SK-N-MC (cell line): ENCODE data around the gene SH3BGR.

Experiments used
- DNase-seq: peaks from one replicate; pipeline ENCODE4 v3.0.0-alpha.2; 2011; ENCODE audit warnings: low read depth, low spot score
- H3K27ac ChIP-seq: fragments of 200-600 bp; sonication (generic); 2 replicates; pipeline ENCODE4 v1.5.1; 2016; ENCODE audit warnings: mixed run types
- H3K36me3 ChIP-seq: fragments of 200-600 bp; sonication (generic); 2 replicates; pipeline ENCODE4 v1.6.1; 2017; ENCODE audit warnings: antibody characterized with exemption, low read length, mixed read lengths; ENCODE audit not compliant: insufficient read depth
- H3K4me3 ChIP-seq: fragments of 200-600 bp; sonication (generic); 2 replicates; pipeline ENCODE4 v1.5.1; 2016
- H3K9ac ChIP-seq: fragments of 200-600 bp; sonication (generic); 2 replicates; pipeline ENCODE4 v1.8.0; 2017; ENCODE audit warnings: mixed run types, mixed read lengths; ENCODE audit not compliant: insufficient read length
- H3K9me3 ChIP-seq: fragments of 200-600 bp; sonication (generic); 2 replicates; pipeline ENCODE4 v1.6.1; 2017; ENCODE audit warnings: low read depth, mild to moderate bottlenecking, antibody characterized with exemption, low read length, moderate library complexity, mixed read lengths
- EZH2 ChIP-seq: fragments of 200-600 bp; sonication (generic); IDR thresholded peaks from one replicate; pipeline ENCODE4 v1.6.1; 2017; ENCODE audit warnings: antibody characterized with exemption
- FOXP2 ChIP-seq: optimal IDR thresholded peaks from 2 replicates; pipeline ENCODE3; 2011; ENCODE audit warnings: mild to moderate bottlenecking, moderate library complexity; ENCODE audit not compliant: insufficient read depth; ENCODE audit errors: extremely low read length, control extremely low read depth
- POLR2AphosphoS5 ChIP-seq: IDR thresholded peaks from 2 replicates; pipeline ENCODE4 v1.6.1; 2012; ENCODE audit warnings: mild to moderate bottlenecking, low read depth, low read length, borderline replicate concordance

The SH3BGR gene

DNA sequence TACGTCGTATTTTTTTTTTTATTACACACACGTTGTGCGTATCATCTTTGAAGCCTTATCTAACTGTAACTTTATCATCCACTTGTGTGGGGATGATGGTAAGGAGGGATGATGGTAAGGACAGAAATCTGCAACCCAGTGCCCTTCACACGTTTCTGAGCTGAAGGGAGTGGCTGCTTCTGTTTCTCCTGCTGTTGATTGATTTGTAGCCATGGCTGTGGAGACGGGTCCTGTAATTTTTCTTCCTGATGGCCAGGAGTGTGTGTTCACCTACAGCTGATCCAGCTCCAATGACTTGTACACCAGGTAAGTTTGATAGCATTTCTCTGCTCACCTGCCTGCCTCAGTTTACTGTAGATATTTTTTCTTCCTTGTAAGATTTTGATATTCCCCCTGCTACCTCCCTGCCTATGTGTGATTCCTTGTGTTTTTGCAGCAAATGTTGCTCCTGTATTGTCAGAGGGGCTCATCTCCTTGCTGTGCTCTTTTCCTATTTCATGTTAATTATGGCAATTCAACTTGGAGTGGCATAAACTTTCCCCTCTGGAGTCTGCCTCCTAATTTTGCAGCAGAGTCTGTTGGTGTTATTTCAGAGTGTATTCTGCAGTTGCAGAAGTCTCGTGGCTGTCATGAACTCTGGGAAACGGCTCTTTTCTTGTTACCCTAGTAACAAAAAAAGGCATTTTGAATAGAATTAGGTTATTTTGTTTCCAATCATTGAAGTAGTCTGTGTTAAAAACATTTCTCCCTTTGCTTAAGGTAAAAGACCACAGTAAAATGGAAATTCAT is 64.1 kb downstream of the SH3BGR start:
- DNase-seq: no peak
- Histone ChIP-seq H3K9ac (no peak overlapping the region), H3K9me3 (no peaks in the 10 kb centered on the region), H3K27ac (no peak overlapping the region), H3K4me3 (no peak overlapping the region), H3K36me3 (no peaks in the 10 kb centered on the region)
- TF ChIP-seq EZH2 (no peak), POLR2AphosphoS5 (no peak), FOXP2 (no peak)

- no peak overlapping the region for H3K9ac ChIP-seq
- no peak overlapping the region for H3K27ac ChIP-seq
- H3K4me3 ChIP-seq: no peak overlapping the region
- H3K36me3 ChIP-seq: no peaks in the 10 kb centered on the region
- TF ChIP-seq FOXP2: no peak
- no peak for TF ChIP-seq POLR2AphosphoS5
- TF ChIP-seq EZH2: no peak
- DNase-seq: no peak
- H3K9me3 ChIP-seq: no peaks in the 10 kb centered on the region
These were observed 66.5 kb downstream of the SH3BGR start for GRCh38 chr21:39518055-39518846.

DNA sequence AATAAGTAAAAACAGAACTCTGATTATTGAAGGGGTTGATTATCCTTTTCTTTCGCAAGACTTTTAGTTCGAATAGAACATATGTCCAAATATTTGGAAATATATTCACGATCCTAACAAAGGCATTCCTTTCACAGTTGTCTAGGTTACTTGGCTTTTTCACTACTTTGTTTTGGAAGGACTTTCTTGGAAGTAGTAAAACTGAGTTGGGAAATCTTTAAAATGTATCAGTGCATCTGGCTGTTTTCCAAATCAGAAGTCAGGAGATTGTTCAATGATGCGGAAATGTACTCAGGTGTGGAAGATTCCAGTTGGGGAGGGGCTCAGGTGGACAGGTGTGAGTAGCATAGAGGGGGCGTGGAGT is 67.1 kb downstream of the SH3BGR start:
- Histone ChIP-seq H3K4me3 (no peak overlapping the region), H3K9me3 (no peaks in the 10 kb centered on the region), H3K9ac (no peak overlapping the region), H3K27ac (no peak overlapping the region), H3K36me3 (no peaks in the 10 kb centered on the region)
- TF ChIP-seq EZH2 (no peak), POLR2AphosphoS5 (no peak), FOXP2 (no peak)
- no peak for DNase-seq

GRCh38 chr21:39519835-39520234 is 68.1 kb downstream of the SH3BGR start:
- H3K27ac ChIP-seq: no peak overlapping the region
- H3K9ac ChIP-seq: no peak overlapping the region
- no peak overlapping the region for H3K4me3 ChIP-seq
- H3K9me3 ChIP-seq: no peaks in the 10 kb centered on the region
- TF ChIP-seq FOXP2: no peak
- no peak for TF ChIP-seq POLR2AphosphoS5
- TF ChIP-seq EZH2: no peak
- no peaks in the 10 kb centered on the region for H3K36me3 ChIP-seq
- DNase-seq: no peak

DNA sequence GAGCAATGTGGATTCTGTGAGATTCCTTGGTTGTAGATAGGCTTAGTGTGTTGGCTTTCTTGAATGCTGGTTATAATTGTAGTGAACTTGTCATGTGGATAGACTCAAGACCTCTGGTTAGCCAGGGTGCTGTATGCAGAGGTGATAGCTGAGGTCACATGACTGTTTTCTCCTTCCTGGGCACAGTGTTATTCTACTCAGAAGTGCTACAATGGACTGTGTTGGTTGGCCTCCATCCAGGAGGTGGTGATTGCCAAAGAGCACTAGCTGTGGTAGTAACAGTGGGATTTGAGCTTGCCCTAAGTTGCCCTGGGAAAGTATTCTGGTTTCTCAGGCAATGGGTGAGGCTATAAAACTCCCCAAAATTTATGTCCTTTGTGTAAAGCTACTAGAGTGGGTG is 71.6 kb downstream of the SH3BGR start:
- no peak for DNase-seq
- TF ChIP-seq POLR2AphosphoS5 (no peak), FOXP2 (no peak), EZH2 (no peak)

GRCh38 chr21:39523915-39524314 is 72.1 kb downstream of the SH3BGR start:
- TF ChIP-seq EZH2 (no peak), FOXP2 (no peak), POLR2AphosphoS5 (no peak)
- H3K4me3 ChIP-seq: no peak overlapping the region
- H3K9me3 ChIP-seq: no peaks in the 10 kb centered on the region
- H3K27ac ChIP-seq: no peak overlapping the region
- no peak overlapping the region for H3K9ac ChIP-seq
- no peaks in the 10 kb centered on the region for H3K36me3 ChIP-seq
- no peak for DNase-seq

More for the DNA sequence above, 71.6 kb downstream of the SH3BGR start:
- no peak overlapping the region for H3K27ac ChIP-seq
- no peaks in the 10 kb centered on the region for H3K36me3 ChIP-seq
- no peak overlapping the region for H3K9ac ChIP-seq
- H3K9me3 ChIP-seq: no peaks in the 10 kb centered on the region
- H3K4me3 ChIP-seq: no peak overlapping the region

- Histone ChIP-seq H3K9me3 (no peaks in the 10 kb centered on the region), H3K9ac (no peak overlapping the region), H3K4me3 (no peak overlapping the region), H3K27ac (no peak overlapping the region), H3K36me3 (no peaks in the 10 kb centered on the region)
- no peak for TF ChIP-seq FOXP2
- no peak for TF ChIP-seq POLR2AphosphoS5
- no peak for TF ChIP-seq EZH2
- DNase-seq: no peak
These were observed 73.4 kb downstream of the SH3BGR start for GRCh38 chr21:39525129-39525528.

- no peak overlapping the region for H3K27ac ChIP-seq
- no peaks in the 10 kb centered on the region for H3K9me3 ChIP-seq
- DNase-seq: no peak
- H3K4me3 ChIP-seq: no peak overlapping the region
- H3K36me3 ChIP-seq: no peaks in the 10 kb centered on the region
- no peak for TF ChIP-seq FOXP2
- TF ChIP-seq EZH2: no peak
- TF ChIP-seq POLR2AphosphoS5: no peak
- no peak overlapping the region for H3K9ac ChIP-seq
These were observed 73.8 kb downstream of the SH3BGR start for GRCh38 chr21:39525601-39526000.

- TF ChIP-seq EZH2 (no peak), FOXP2 (no peak), POLR2AphosphoS5 (no peak)
- Histone ChIP-seq H3K9ac (no peak overlapping the region), H3K27ac (no peak overlapping the region), H3K36me3 (no peaks in the 10 kb centered on the region), H3K9me3 (no peaks in the 10 kb centered on the region), H3K4me3 (no peak overlapping the region)
- DNase-seq: no peak
These were observed 75.4 kb downstream of the SH3BGR start for GRCh38 chr21:39527067-39527595.
